Measurements from ENCODE around the gene TFCP2. TPM values are rescaled to one million over a fixed set of nuclear protein-coding genes. Genes with fewer than 3 reads are reported as not detected.

TFCP2 gene
- total and polyA plus RNA-seq, 12 donors, result 9.4 to 28.7 (median 17.1) TPM

DNA sequence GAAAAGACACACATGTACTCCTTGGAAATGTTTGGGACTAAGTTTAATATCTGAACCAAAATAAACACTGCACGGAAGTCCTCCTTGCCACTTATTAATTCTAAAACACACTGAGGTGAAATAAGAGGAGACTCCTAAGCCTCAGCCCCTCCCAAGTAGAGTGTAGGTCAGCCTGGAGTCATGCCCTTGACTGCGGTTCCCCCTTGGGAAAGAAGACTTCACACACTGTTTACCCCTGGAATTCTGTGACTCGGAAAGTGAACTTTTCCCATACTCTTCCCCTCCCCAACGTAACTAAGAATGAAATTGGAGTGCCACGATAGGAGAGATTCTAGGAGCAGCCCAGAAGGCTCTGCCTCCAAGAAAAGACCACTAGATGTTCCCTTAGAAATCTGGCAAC, 8.6 kb upstream of the TFCP2 start:
- intact Hi-C loops (cut with DNase I), result no loop called here
- DNase-seq, result no peak
- WGBS, 4 donors, result 67 to 85% (median 78%) methylated on average over 5 of the region's 5 CpGs
- H3K9me3 ChIP-seq (replicated peaks in 1 of 3), result no peaks in the 10 kb centered on the region
- H3K4me3 ChIP-seq, result no peak overlapping the region
- no peak overlapping the region for H3K27ac ChIP-seq
- no peaks in the 10 kb centered on the region for H3K27me3 ChIP-seq
- no peaks in the 10 kb centered on the region for H3K36me3 ChIP-seq (replicated peaks in 1 of 2)
- peaks cover 0 to 4% of the 10 kb centered on the region in 2 donors for H3K4me1 ChIP-seq (replicated peaks in 1 of 2)
- TF ChIP-seq POLR2A (IDR thresholded peaks at IDR 0.05), result no peak
- TF ChIP-seq, protein P1, sequence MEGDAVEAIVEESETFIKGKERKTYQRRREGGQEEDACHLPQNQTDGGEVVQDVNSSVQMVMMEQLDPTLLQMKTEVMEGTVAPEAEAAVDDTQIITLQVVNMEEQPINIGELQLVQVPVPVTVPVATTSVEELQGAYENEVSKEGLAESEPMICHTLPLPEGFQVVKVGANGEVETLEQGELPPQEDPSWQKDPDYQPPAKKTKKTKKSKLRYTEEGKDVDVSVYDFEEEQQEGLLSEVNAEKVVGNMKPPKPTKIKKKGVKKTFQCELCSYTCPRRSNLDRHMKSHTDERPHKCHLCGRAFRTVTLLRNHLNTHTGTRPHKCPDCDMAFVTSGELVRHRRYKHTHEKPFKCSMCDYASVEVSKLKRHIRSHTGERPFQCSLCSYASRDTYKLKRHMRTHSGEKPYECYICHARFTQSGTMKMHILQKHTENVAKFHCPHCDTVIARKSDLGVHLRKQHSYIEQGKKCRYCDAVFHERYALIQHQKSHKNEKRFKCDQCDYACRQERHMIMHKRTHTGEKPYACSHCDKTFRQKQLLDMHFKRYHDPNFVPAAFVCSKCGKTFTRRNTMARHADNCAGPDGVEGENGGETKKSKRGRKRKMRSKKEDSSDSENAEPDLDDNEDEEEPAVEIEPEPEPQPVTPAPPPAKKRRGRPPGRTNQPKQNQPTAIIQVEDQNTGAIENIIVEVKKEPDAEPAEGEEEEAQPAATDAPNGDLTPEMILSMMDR (IDR thresholded peaks at IDR 0.05), result no peak

DNA sequence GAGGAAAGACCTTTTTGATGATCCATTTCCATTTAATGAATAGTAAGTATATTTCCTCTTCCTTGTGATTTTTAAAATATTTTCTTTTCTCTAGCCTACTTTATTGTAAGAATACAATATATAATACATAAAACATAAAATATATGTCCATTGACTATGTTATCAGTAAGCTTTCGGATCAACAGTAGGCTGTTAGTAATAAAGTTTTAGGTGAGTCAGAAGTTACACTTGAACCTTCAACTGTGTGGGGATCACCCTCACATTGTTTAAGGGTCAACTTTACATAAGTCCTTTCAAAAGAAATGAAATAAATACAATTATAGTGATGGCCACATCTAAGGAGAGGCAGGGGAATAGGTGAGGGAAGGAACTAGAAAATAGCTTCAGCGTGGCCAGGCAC, 5.0 kb upstream of the TFCP2 start:
- TF ChIP-seq, protein P1 (IDR thresholded peaks at IDR 0.05), result no peak
- TF ChIP-seq POLR2A (IDR thresholded peaks at IDR 0.05), result no peak
- Histone ChIP-seq H3K36me3 (replicated peaks in 1 of 2) (no peaks in the 10 kb centered on the region), H3K4me1 (replicated peaks in 1 of 2) (no peaks in the 10 kb centered on the region), H3K9me3 (replicated peaks in 1 of 3) (no peaks in the 10 kb centered on the region), H3K27ac (no peak overlapping the region), H3K27me3 (no peaks in the 10 kb centered on the region), H3K4me3 (no peak overlapping the region)
- WGBS, 4 donors, result 74 to 85% (median 80%) methylated on average over 2 of the region's 2 CpGs
- intact Hi-C loops (cut with DNase I), result no loop called here
- no peak for DNase-seq

DNA sequence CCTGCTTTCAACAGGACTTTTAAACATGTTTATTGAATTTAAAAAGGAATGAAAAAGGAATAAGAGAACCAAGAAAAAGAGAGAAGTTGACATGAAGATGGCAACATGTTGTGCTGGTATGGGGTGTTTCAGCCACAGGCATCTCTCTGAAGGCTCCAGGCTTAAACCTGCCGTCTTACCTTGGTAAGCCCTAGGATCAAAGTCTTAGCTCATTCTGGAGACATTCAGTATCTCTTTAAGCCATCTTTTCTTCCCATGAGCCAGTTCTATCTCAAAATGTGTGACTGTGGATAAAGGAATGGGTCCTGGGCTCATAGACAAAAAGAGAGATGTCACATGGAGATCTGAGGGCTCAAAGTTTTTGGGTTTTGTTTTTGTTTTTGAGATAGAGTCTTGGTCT, 1.6 kb upstream of the TFCP2 start:
- no peak for TF ChIP-seq POLR2A (IDR thresholded peaks at IDR 0.05)
- TF ChIP-seq, protein P1 (IDR thresholded peaks at IDR 0.05), result no peak

DNA sequence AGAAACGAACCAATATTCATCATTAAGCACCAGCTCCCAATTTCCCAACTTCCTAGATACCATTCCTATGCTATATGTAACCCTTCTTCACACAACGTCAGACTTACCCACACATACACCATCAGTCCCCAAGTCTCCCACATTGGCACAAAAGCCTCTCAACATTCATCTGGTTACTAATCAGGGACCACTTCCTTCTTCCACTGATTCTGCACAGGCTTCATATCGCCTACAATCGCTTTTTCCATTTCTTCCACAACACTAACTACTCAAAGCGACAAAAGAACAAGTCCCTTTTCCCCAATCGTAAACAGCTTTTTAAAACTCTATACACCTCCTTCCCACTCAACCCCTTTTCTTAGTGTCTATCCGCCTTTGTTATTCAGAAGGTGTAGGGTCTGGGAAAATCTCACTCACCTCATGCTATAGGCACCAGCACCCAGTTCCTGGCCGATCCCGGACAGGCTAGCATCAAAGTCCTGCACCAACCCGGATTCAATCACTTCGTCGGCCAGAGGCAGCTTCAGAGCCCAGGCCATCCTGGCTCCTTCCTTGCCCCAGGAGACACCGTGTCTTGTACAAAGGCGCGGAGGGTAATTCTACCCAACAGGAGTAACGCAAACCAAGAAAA, 936 bp downstream of the TFCP2 start:
- TF ChIP-seq POLR2A (IDR thresholded peaks at IDR 0.05), result no peak
- TF ChIP-seq, protein P1 (IDR thresholded peaks at IDR 0.05), result no peak
- WGBS, 4 donors, result 3% methylated on average over 14 to 16 of the region's 16 CpGs
- peak overlapping the region; percentile 65 to 97 (median 92) for H3K4me3 ChIP-seq
- no peaks in the 10 kb centered on the region for H3K36me3 ChIP-seq (replicated peaks in 1 of 2)
- H3K9me3 ChIP-seq (replicated peaks in 1 of 3), result no peaks in the 10 kb centered on the region
- intact Hi-C loops (cut with DNase I), result no loop called here
- H3K27me3 ChIP-seq, result no peaks in the 10 kb centered on the region
- peak in 5 of 7 donors; percentile 21 to 58 (median 30) for DNase-seq
- H3K27ac ChIP-seq, result peak overlapping the region; percentile 96 to 100 (median 98)
- peaks cover 10 to 21% of the 10 kb centered on the region in 2 donors for H3K4me1 ChIP-seq (replicated peaks in 1 of 2)

More for the DNA sequence above, 1.6 kb upstream of the TFCP2 start:
- Histone ChIP-seq H3K36me3 (replicated peaks in 1 of 2) (no peaks in the 10 kb centered on the region), H3K9me3 (replicated peaks in 1 of 3) (no peaks in the 10 kb centered on the region), H3K27me3 (no peaks in the 10 kb centered on the region), H3K27ac (no peak overlapping the region), H3K4me3 (no peak overlapping the region), H3K4me1 (replicated peaks in 1 of 2) (peaks cover 10 to 19% of the 10 kb centered on the region in 2 donors)
- intact Hi-C loops (cut with DNase I), result no loop called here
- 69 to 85% (median 72%) methylated on average over 1 of the region's 1 CpG for WGBS, 4 donors
- DNase-seq, result peak in 1 of 7 donors; percentile 31
